ENCODE results near the gene SRRM1. TPM values are rescaled to one million over a fixed set of nuclear protein-coding genes. Genes with fewer than 3 reads are reported as not detected.

SRRM1 gene
- total and polyA plus RNA-seq, 2 donors (not counting 3 experiments of a cell fraction or from before 2014, with no cell fraction given) = 39.7 to 163 TPM

DNA sequence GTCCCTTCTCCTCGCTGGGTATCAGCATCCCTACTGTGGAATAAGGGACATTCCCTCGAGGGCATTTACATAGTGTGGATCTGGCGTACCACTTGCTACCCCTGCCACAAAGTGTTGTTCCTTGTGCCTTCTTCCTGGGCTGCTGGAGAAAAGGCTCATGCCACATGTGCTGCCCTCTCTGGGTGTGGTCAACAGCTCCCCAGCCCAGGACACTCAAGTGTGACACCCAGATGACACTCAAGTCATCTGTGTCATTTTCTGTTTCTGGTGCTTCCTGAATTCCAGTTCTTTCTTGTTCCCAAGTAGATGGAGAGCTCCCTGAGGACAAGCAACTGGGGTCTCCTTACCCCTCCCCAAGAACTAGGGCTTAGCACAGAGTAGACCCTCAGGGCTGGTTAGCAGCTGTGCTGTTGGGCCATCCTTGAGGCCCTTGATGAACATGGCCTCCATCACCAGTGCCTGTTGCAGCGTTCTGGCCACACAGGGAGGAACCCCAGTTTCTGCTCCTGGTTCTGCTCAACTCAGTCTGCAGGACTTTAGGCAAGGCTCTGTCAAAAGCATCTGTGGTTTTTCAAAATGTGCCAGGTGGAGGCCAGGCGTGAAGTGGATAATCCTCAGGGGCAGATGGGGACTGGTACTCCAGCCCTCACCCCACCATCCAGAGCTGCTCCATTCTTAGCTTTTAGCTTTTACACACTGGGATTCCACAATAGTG lies 53.1 kb downstream of the SRRM1 start:
- no TSS peak for BruUV-seq (replicated peaks)
- Histone ChIP-seq H3K4me2 (ENCODE audit: insufficient read depth, low read length) (no peak overlapping the region), H4K20me1 (replicated peaks; ENCODE audit: control insufficient read depth, extremely low read depth, insufficient read depth, low read length) (no peaks in the 10 kb centered on the region), H3K9me1 (replicated peaks; ENCODE audit: control insufficient read depth, extremely low read depth, insufficient read depth, low read length) (no peaks in the 10 kb centered on the region), H3K27me3 (ENCODE audit: control insufficient read depth in 2 of 2, insufficient read depth in 2 of 2, low read length in 2 of 2) (no peaks in the 10 kb centered on the region), H3K9ac (replicated peaks; ENCODE audit: extremely low read depth, insufficient read depth, low read length) (no peak overlapping the region), H3K27ac (ENCODE audit: insufficient read depth, low read depth, low read length) (no peak overlapping the region), H3K4me1 (ENCODE audit: control insufficient read depth, extremely low read depth, insufficient read depth, low read length) (peaks cover 19% of the 10 kb centered on the region), H2AFZ (ENCODE audit: low read depth, low read length) (peak overlapping the region; percentile 12), H3K9me3 (replicated peaks; ENCODE audit: control insufficient read depth, insufficient read depth, low read length) (no peaks in the 10 kb centered on the region), H3K36me3 (ENCODE audit: control insufficient read depth in 2 of 2, extremely low read depth in 1 of 2, insufficient read depth in 2 of 2, low read length in 2 of 2) (no peaks in the 10 kb centered on the region), H3K4me3 (replicated peaks in 1 of 3; ENCODE audit: insufficient read depth in 1 of 3, low read depth in 1 of 3, low read length in 3 of 3) (no peak overlapping the region), H3K79me2 (ENCODE audit: control insufficient read depth, insufficient read depth, low read length) (no peaks in the 10 kb centered on the region)
- CTCF ChIA-PET = interaction anchor here (0.7 to 1.7 kb wide), 6 partner anchors 8 to 202 kb away, joined by 3 to 9 read pairs (median 4); no protein-coding TSS in a partner anchor
- FAIRE-seq = no peak
- DNase-seq (ENCODE audit: low read depth, low spot score) = no peak
- POLR2A ChIA-PET = no interaction called here
- intact Hi-C loops (cut with micrococcal nuclease) (no loop called here), dilution Hi-C loops (cut with MboI; ENCODE audit: extremely low pct_ligation_motif_present, low sequenced_read_pairs) (no loop called here)
- no peak for TF ChIP-seq POLR2A (IDR thresholded peaks at IDR 0.05; ENCODE audit: low read depth, low read length)
- TF ChIP-seq, protein P1, sequence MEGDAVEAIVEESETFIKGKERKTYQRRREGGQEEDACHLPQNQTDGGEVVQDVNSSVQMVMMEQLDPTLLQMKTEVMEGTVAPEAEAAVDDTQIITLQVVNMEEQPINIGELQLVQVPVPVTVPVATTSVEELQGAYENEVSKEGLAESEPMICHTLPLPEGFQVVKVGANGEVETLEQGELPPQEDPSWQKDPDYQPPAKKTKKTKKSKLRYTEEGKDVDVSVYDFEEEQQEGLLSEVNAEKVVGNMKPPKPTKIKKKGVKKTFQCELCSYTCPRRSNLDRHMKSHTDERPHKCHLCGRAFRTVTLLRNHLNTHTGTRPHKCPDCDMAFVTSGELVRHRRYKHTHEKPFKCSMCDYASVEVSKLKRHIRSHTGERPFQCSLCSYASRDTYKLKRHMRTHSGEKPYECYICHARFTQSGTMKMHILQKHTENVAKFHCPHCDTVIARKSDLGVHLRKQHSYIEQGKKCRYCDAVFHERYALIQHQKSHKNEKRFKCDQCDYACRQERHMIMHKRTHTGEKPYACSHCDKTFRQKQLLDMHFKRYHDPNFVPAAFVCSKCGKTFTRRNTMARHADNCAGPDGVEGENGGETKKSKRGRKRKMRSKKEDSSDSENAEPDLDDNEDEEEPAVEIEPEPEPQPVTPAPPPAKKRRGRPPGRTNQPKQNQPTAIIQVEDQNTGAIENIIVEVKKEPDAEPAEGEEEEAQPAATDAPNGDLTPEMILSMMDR (IDR thresholded peaks at IDR 0.05; ENCODE audit: extremely low read depth in 1 of 2, insufficient read depth in 1 of 2, low read depth in 1 of 2, low read length in 2 of 2) = no peak

DNA sequence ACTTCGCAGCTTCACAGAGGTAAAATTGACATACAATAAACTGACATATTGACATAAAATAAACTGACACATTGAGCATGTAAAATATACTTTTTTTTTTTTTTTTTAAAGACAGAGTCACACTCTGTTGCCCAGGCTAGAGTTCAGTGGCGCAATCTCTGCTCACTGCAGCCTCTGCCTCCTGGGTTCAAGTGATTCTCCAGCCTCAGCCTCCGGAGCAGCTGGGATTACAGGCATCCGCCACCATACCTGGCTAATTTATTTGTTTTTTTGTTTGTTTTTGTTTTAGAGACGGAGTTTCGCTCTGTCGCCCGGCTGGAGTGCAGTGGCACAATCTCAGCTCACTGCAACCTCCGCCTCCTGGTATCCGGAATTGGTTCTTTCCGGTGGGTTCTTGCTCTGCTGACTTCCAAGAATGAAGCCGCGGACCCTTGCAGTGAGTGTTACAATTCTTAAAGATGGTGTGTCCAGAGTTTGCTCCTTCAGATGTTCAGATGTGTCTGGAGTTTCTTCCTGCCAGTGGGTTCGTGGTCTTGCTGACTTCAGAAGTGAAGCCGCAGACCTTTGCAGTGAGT lies 53.7 kb downstream of the SRRM1 start:
- H3K4me2 ChIP-seq (ENCODE audit: insufficient read depth, low read length) = no peak overlapping the region
- no peaks in the 10 kb centered on the region for H3K27me3 ChIP-seq (ENCODE audit: control insufficient read depth in 2 of 2, insufficient read depth in 2 of 2, low read length in 2 of 2)
- no peaks in the 10 kb centered on the region for H3K9me1 ChIP-seq (replicated peaks; ENCODE audit: control insufficient read depth, extremely low read depth, insufficient read depth, low read length)
- BruUV-seq (replicated peaks) = no TSS peak
- ChIA-PET POLR2A (no interaction called here), CTCF (interaction anchor here (1.0 to 1.7 kb wide), 3 partner anchors 8 to 140 kb away, joined by 3 to 9 read pairs (median 3); no protein-coding TSS in a partner anchor)
- H4K20me1 ChIP-seq (replicated peaks; ENCODE audit: control insufficient read depth, extremely low read depth, insufficient read depth, low read length) = no peaks in the 10 kb centered on the region
- H3K79me2 ChIP-seq (ENCODE audit: control insufficient read depth, insufficient read depth, low read length) = no peaks in the 10 kb centered on the region
- FAIRE-seq = no peak
- no peak overlapping the region for H3K27ac ChIP-seq (ENCODE audit: insufficient read depth, low read depth, low read length)
- H3K9me3 ChIP-seq (replicated peaks; ENCODE audit: control insufficient read depth, insufficient read depth, low read length) = no peaks in the 10 kb centered on the region
- dilution Hi-C loops (cut with MboI; ENCODE audit: extremely low pct_ligation_motif_present, low sequenced_read_pairs) (no loop called here), intact Hi-C loops (cut with micrococcal nuclease) (no loop called here)
- TF ChIP-seq POLR2A (IDR thresholded peaks at IDR 0.05; ENCODE audit: low read depth, low read length) (no peak), MYC (IDR thresholded peaks at IDR 0.05; ENCODE audit: low read depth, low read length) (no peak), EZH2 (IDR thresholded peaks at IDR 0.05; ENCODE audit: borderline replicate concordance, low read depth, low read length, severe bottlenecking) (no peak), GATA2 (IDR thresholded peaks at IDR 0.05; ENCODE audit: insufficient read depth, insufficient read length, low read depth, low read length) (no peak), JUN (IDR thresholded peaks at IDR 0.05; ENCODE audit: borderline replicate concordance, insufficient read depth, insufficient read length, low read depth) (no peak), FOS (IDR thresholded peaks at IDR 0.05; ENCODE audit: borderline replicate concordance, insufficient read depth, low read length) (no peak), POLR2AphosphoS5 (IDR thresholded peaks at IDR 0.05; ENCODE audit: insufficient read depth, low read depth, low read length) (no peak)
- TF ChIP-seq, protein P2, sequence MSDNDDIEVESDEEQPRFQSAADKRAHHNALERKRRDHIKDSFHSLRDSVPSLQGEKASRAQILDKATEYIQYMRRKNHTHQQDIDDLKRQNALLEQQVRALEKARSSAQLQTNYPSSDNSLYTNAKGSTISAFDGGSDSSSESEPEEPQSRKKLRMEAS (IDR thresholded peaks at IDR 0.05; ENCODE audit: insufficient read depth, insufficient read length) = no peak
- TF ChIP-seq, protein P1 (IDR thresholded peaks at IDR 0.05; ENCODE audit: extremely low read depth in 1 of 2, insufficient read depth in 1 of 2, low read depth in 1 of 2, low read length in 2 of 2) = no peak
- H3K4me1 ChIP-seq (ENCODE audit: control insufficient read depth, extremely low read depth, insufficient read depth, low read length) = peaks cover 19% of the 10 kb centered on the region
- H3K4me3 ChIP-seq (replicated peaks in 1 of 3; ENCODE audit: insufficient read depth in 1 of 3, low read depth in 1 of 3, low read length in 3 of 3) = no peak overlapping the region
- no peaks in the 10 kb centered on the region for H3K36me3 ChIP-seq (ENCODE audit: control insufficient read depth in 2 of 2, extremely low read depth in 1 of 2, insufficient read depth in 2 of 2, low read length in 2 of 2)
- no peak overlapping the region for H3K9ac ChIP-seq (replicated peaks; ENCODE audit: extremely low read depth, insufficient read depth, low read length)
- no peak for DNase-seq (ENCODE audit: low read depth, low spot score)
- H2AFZ ChIP-seq (ENCODE audit: low read depth, low read length) = no peak overlapping the region

All from endothelial cell of umbilical vein (primary cell).